HG02885 (cell line): ENCODE measurements around the gene REPS1.
A peak's percentile ranks its signal among the peaks of the same experiment; 100 is the strongest.

Source experiments
- ATAC-seq: cut with Tn5 transposase; IDR thresholded peaks from one replicate; pipeline ENCODE4 v1.9.1; 2021; ENCODE audit warnings: mild to moderate bottlenecking; ENCODE audit not compliant: unreplicated experiment, poor library complexity

Gene REPS1

DNA sequence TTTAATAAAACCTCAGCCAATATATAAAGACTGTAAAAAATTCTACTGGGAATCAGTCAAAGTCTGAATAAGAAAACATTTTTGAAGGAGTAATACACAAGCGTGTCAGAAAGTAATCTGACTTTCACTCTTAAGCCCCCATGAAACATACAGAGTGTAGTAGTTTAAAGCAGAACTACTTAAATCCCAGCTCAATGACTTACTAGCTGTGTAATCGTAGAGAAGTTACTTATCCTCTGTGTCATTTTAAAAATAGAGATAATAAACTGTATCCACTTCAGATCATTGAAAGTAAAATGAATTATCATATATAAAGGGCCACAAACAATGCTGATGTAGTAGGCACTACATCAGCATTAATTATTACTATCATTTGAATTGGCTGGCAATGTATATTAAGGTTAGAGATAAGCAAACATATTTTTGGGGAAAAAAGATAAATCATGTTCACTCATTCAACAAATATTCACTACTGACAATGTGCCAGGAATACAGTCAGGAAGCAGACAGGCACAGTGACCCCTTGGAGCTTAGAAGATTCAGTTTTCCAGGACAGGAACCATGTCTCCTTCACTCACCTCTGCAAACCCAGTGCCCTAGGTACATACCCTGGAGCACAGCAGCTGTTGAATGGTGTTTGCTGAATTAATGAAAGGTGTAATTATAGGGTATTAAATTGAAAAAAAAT, 14.4 kb downstream of the REPS1 start:
- no peak for ATAC-seq

DNA sequence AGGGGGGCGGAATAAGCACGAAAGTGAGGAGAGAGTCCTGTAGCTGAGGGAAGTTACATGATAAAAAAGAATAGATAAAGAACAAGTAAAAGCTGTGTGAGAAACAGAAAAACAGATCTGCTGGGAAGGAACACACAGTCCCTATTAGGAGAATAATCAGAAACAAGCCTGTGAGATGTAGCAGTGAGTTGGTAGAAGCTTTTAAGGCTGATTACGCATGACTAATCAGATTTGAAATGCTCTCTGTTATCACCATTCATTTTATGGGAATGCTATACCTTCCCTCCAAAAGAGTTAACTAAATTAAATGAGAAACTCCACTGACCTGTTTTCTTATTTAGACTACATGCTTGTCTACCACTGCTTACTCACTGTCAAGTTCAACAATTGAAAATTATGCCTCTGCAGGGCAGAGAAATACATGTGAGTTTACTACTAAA, 15.8 kb downstream of the REPS1 start:
- ATAC-seq, result no peak

- ATAC-seq, result no peak
These were observed 16.5 kb downstream of the REPS1 start for GRCh38 chr6:138971601-138972000.

GRCh38 chr6:138970856-138971425, 17.1 kb downstream of the REPS1 start:
- peak; percentile 59 for ATAC-seq

- ATAC-seq, result no peak
These were observed 17.9 kb downstream of the REPS1 start for GRCh38 chr6:138970159-138970558.

GRCh38 chr6:138966870-138967269, 21.2 kb downstream of the REPS1 start:
- ATAC-seq, result no peak

GRCh38 chr6:138965971-138966370, 22.1 kb downstream of the REPS1 start:
- ATAC-seq, result no peak

- no peak for ATAC-seq
These were observed 22.7 kb downstream of the REPS1 start for GRCh38 chr6:138965291-138965874.

DNA sequence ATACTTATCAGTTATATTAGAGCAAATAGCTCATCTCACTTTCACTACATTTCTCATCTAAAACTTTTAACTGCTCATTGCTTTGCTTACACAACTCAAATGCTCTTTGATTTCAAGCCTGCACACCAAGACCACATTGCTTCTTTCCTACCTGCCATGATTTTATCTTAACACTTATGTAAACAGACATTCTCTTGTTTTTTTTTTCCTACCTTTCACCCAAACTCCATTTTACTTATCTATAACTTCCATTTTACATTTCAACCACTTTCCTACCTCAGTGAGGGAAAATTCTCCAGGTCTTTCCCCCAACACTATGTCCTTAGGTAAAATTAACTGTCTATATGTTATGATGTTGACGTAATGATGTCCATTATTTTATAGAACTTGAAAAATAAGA, 24.0 kb downstream of the REPS1 start:
- no peak for ATAC-seq

- ATAC-seq, result no peak
These were observed 24.5 kb downstream of the REPS1 start for GRCh38 chr6:138963531-138963930.

GRCh38 chr6:138963119-138963518, 24.9 kb downstream of the REPS1 start:
- ATAC-seq, result no peak

DNA sequence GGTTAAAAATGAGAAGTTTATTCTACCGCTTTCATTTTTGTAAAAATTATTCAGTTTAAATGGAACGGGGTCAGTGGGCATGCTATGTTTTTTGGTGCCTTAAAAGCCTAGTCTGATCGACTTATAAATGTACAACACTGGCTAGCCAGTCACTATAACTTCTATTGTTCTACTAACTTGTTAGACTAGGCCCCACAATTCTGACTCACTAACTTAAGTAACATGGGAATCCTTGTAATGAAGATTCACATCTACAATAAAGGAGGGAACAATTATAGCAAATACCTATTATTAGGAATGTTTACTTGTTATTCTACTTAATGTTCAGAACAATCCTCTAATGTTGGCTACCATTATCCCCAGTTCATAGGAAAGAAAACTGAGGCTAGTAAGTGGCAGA, 28.5 kb downstream of the REPS1 start:
- no peak for ATAC-seq

DNA sequence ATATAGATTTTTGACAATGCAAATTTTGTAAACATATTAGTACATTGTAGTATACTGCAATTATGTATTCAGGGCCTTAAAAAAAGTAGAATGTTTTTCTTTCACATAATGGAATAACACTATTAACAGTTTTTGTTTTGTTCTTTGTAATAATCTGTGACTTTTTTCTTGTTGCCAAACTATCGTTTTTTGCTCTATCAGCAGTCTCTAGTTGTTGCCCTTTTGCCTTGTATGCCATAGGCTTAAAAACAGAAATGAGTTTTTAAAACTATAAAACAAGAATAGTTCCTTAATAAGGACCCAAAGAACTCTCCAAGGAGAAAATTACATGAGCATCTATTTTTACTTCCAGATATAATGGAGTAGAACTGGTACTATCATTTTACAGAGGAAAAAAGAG, 29.5 kb downstream of the REPS1 start:
- no peak for ATAC-seq

- no peak for ATAC-seq
These were observed 30.1 kb downstream of the REPS1 start for GRCh38 chr6:138957903-138958302.

GRCh38 chr6:138957484-138957883, 30.6 kb downstream of the REPS1 start:
- ATAC-seq, result no peak

GRCh38 chr6:138956244-138956924, 31.7 kb downstream of the REPS1 start:
- ATAC-seq, result no peak

GRCh38 chr6:138955262-138955661, 32.8 kb downstream of the REPS1 start:
- no peak for ATAC-seq

- no peak for ATAC-seq
These were observed 34.6 kb downstream of the REPS1 start for GRCh38 chr6:138953451-138953850.

DNA sequence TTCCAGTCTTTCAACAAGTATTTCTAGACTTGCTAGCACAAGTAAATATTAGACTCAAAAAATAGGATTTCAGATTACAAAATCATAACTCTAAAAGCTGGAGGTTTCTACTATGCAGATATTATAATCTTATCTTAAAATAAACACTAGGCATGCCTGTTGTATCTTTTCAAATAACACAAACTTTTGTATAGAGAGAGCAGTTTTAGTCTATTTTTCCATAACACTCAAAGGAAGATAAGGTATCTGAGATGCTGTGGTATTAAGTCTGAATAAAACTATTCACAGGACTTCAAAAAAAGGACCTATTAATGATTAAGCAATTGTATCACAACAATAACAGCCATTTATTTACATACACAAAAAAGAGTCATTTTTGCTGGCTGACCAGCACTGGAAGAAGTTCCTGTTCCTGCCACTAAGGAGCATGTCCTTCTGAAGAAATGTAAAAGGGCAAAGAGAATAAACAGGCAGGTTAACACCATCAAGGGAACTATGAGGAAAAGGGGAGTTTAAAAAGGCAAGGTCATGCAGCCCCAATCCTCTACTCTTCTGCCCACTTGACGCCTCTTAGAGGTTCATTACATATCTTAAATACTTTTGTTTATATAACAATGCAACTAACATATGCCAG, 39.4 kb downstream of the REPS1 start:
- ATAC-seq, result no peak

DNA sequence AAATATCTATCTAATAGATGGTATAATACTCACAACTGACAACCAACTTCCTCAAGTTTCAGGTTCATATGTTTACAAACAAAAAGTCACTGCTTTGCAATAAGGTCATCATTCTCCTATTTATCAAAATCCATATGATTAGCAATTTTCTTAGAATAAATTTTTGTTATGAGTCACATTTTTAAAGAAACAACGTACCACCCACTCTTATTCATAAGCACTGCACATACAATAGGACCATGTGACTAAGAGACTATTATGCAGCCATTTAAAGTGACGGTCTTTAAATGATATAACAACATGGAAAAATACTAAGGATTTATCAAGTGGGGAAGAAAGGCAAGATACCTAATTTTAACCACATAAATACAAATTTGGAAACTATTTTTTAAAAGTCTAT, 40.0 kb downstream of the REPS1 start:
- no peak for ATAC-seq

DNA sequence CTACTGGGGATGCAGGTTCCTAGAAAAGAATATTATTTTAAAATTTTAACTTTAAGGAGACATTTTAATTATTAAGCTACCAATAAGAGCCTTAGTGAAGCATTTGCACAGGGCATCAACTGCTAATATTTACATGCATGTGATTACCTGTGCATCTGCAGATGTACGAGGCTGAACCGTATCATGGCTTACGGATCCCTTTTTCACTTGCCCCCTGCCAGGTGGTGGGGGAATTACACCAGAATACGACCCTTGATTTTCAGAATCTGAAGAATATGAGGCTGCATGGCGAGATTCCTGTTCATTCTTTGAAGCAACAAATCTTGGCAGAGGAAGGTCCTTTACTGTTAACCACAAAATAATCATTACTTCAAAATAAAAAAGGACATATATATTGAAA, 42.7 kb downstream of the REPS1 start:
- no peak for ATAC-seq
